Measurements from ENCODE around the gene TAOK1. TPM values are rescaled to one million over a fixed set of nuclear protein-coding genes. Genes with fewer than 3 reads are reported as not detected.

The TAOK1 gene
- polyA plus RNA-seq, 2 donors = 5.4 to 7.9 TPM

DNA sequence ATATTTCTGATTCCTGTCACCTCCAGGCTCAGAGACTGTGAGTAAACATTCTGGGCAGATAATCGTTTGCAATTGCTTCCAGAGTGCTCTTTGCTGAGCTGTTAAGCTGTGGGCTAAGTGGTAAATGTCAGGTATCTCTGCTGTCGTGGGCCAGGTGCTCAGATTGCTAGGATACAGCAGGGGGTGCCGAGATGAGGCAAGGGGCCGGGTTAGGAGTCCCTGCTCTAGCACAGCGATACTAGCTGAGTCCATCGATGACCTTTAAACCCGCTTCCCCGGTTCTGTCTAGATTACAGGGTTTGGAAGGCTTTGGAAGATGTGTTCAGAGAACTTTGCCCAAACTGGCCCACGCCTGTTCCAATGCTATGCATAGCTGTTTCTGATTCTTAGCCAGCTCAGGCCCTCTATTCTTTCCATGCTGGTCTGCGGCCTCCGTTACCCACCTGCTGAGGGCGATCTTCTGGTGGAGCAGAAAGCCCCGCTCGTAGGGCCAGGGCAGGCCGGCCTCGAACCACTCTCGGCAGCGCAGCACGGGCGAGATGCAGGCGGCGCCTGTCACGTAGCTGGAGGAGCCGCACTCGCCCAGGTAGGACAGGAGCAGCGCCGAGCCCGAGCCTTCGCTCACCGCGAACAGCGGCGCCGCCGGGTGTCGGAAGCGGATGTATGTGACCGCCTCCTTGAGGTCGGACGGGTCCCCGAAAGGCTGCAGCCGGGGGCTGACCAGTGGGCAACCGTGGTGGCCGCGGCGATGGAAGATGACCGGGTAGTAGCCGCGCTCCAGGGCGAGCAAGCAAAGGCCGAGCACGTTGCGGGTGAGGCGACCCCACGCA, 175.7 kb downstream of the TAOK1 start:
- WGBS, 2 donors = 20 to 24% methylated on average over 55 of the region's 55 CpGs
- H3K4me3 ChIP-seq (ENCODE audit: low read depth in 1 of 2, low read length in 2 of 2) = peak overlapping the region; percentile 71
- H3K27me3 ChIP-seq (ENCODE audit: control insufficient read depth in 1 of 2, insufficient read depth in 2 of 2, low read length in 2 of 2) = no peaks in the 10 kb centered on the region
- H3K36me3 ChIP-seq (ENCODE audit: control insufficient read depth in 2 of 2, insufficient read depth in 2 of 2, low read length in 1 of 2) = peaks cover 6 to 9% of the 10 kb centered on the region in 2 donors
- H3K27ac ChIP-seq (ENCODE audit: low read depth in 2 of 2, low read length in 1 of 2) = peak overlapping the region; percentile 36 to 90
- no peaks in the 10 kb centered on the region for H3K9me3 ChIP-seq (ENCODE audit: control insufficient read depth in 2 of 2, insufficient read depth in 1 of 2, low read depth in 1 of 2, low read length in 1 of 2)
- H3K4me1 ChIP-seq (ENCODE audit: control insufficient read depth in 2 of 2, insufficient read depth in 2 of 2, low read length in 1 of 2) = peaks cover 0 to 16% of the 10 kb centered on the region in 2 donors

DNA sequence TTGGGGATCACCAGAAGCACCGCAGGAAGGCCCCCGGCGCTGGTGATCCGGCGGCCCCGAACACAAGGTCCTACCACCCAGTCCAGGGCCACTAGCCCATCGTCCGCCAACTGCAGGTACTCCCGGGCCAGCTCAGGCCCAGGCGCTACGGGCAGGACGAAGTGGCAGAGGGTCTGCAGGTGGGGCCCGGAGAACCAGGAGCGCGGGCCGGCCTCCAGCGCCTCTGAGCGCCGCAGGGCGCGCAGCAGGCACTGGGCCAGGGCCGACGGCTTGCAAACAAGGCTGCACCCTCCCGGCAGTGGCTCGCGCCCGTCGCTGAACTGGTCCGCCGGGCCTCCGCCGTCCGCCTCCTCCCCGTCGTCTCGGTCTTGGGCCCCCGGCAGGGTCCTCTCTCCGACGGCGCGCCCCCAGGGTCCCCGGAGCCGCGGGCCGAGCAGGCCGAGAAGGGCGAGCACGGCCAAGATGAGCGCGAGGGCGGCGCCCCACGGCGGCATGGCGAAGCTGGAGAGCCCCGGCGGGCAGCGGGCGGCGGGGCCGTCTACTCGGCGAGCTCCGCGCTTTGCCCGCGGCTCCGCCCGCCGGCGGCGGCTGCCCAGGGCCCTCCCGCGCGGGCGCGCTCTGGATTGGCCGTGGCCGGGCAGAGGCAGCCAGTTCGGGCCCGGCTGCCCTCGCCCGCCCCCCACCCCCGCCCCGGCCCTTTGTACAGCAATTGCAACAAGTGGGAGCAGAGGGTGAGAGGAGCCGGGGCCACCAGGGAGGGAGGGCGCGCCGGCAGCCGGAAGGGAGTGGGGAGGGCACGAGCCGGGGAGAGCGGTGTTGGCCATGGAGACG, 176.5 kb downstream of the TAOK1 start, which contains the start of gene ABHD15:
Gene ABHD15, minus strand, starts transcription at position 565 of the 831 bp plus-strand sequence. Its CDS starts 71 bp downstream, at position 494.
- Histone ChIP-seq H3K9me3 (ENCODE audit: control insufficient read depth in 2 of 2, insufficient read depth in 1 of 2, low read depth in 1 of 2, low read length in 1 of 2) (no peaks in the 10 kb centered on the region), H3K4me1 (ENCODE audit: control insufficient read depth in 2 of 2, insufficient read depth in 2 of 2, low read length in 1 of 2) (peaks cover under 1 to 16% of the 10 kb centered on the region in 2 donors), H3K4me3 (ENCODE audit: low read depth in 1 of 2, low read length in 2 of 2) (peak within 1 kb of the TSS; percentile 71), H3K36me3 (ENCODE audit: control insufficient read depth in 2 of 2, insufficient read depth in 2 of 2, low read length in 1 of 2) (peaks cover 8 to 9% of the 10 kb centered on the region in 2 donors), H3K27me3 (ENCODE audit: control insufficient read depth in 1 of 2, insufficient read depth in 2 of 2, low read length in 2 of 2) (no peaks in the 10 kb centered on the region), H3K27ac (ENCODE audit: low read depth in 2 of 2, low read length in 1 of 2) (peak within 1 kb of the TSS; percentile 90)
- WGBS, 2 donors = 0 to 1% methylated on average over 70 to 94 of the region's 94 CpGs

DNA sequence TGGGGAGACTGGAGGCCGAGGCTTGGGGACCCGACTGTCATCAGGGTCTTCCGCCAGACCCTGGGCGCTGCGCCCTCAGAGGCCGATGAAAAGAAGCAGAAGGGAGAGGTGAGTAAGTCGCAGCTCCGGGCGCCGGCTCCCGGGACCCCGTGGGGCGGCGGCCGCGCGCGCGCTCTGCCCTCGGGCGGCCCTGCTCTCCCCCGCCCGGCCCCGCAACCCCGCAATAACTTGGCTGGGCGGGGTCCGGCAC, 177.1 kb downstream of the TAOK1 start:
- WGBS, 2 donors = 0% methylated on average over 7 to 27 of the region's 27 CpGs
- Histone ChIP-seq H3K27me3 (ENCODE audit: control insufficient read depth in 1 of 2, insufficient read depth in 2 of 2, low read length in 2 of 2) (no peaks in the 10 kb centered on the region), H3K36me3 (ENCODE audit: control insufficient read depth in 2 of 2, insufficient read depth in 2 of 2, low read length in 1 of 2) (peaks cover 3 to 8% of the 10 kb centered on the region in 2 donors), H3K27ac (ENCODE audit: low read depth in 2 of 2, low read length in 1 of 2) (peak overlapping the region; percentile 90), H3K4me3 (ENCODE audit: low read depth in 1 of 2, low read length in 2 of 2) (peak overlapping the region; percentile 71), H3K4me1 (ENCODE audit: control insufficient read depth in 2 of 2, insufficient read depth in 2 of 2, low read length in 1 of 2) (peaks cover 2 to 20% of the 10 kb centered on the region in 2 donors), H3K9me3 (ENCODE audit: control insufficient read depth in 2 of 2, insufficient read depth in 1 of 2, low read depth in 1 of 2, low read length in 1 of 2) (no peaks in the 10 kb centered on the region)

DNA sequence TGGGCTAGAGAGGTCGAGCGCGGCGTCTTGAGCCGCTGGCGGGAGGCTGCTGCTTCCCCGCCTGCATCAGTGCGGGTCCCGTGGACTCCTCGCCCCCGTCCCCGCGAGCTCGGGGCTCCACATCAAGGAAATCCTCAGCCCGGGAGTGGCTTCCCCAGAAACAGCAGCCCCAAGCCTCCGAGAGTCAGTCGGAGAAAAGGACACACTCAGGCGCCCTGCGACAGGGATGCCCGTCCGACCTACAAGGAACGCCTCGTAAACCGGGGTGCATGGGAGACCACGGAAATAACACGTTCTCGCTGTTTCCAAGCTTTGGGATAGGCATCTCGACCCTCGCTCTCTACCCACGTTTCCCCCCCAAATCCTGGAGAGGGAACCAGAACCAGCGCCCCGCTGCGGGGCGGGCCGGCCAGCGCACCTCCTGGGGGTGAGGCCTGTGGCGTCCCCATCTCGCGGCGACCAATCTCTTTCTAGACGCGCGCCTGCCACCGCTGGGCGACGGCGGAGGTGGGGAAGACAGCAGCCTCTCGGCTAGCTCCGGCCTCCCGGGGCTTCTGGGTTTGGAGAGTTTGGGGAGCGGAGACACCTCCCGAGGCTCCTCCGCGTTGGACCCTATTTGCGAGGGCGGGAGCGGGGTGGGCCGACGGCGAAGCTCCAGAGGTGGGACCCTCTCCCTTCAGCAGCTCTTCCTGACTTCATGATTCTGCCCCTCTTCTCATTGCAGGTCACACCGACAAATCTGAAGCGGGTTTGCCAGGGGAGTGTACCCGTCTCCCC, 177.6 kb downstream of the TAOK1 start:
- no peaks in the 10 kb centered on the region for H3K9me3 ChIP-seq (ENCODE audit: control insufficient read depth in 2 of 2, insufficient read depth in 1 of 2, low read depth in 1 of 2, low read length in 1 of 2)
- peak overlapping the region; percentile 90 for H3K27ac ChIP-seq (ENCODE audit: low read depth in 2 of 2, low read length in 1 of 2)
- WGBS, 2 donors = 1% methylated on average over 62 to 63 of the region's 63 CpGs
- H3K4me1 ChIP-seq (ENCODE audit: control insufficient read depth in 2 of 2, insufficient read depth in 2 of 2, low read length in 1 of 2) = peaks cover 3 to 23% of the 10 kb centered on the region in 2 donors
- H3K36me3 ChIP-seq (ENCODE audit: control insufficient read depth in 2 of 2, insufficient read depth in 2 of 2, low read length in 1 of 2) = peaks cover 0 to 4% of the 10 kb centered on the region in 2 donors
- no peaks in the 10 kb centered on the region for H3K27me3 ChIP-seq (ENCODE audit: control insufficient read depth in 1 of 2, insufficient read depth in 2 of 2, low read length in 2 of 2)
- peak overlapping the region; percentile 71 for H3K4me3 ChIP-seq (ENCODE audit: low read depth in 1 of 2, low read length in 2 of 2)

DNA sequence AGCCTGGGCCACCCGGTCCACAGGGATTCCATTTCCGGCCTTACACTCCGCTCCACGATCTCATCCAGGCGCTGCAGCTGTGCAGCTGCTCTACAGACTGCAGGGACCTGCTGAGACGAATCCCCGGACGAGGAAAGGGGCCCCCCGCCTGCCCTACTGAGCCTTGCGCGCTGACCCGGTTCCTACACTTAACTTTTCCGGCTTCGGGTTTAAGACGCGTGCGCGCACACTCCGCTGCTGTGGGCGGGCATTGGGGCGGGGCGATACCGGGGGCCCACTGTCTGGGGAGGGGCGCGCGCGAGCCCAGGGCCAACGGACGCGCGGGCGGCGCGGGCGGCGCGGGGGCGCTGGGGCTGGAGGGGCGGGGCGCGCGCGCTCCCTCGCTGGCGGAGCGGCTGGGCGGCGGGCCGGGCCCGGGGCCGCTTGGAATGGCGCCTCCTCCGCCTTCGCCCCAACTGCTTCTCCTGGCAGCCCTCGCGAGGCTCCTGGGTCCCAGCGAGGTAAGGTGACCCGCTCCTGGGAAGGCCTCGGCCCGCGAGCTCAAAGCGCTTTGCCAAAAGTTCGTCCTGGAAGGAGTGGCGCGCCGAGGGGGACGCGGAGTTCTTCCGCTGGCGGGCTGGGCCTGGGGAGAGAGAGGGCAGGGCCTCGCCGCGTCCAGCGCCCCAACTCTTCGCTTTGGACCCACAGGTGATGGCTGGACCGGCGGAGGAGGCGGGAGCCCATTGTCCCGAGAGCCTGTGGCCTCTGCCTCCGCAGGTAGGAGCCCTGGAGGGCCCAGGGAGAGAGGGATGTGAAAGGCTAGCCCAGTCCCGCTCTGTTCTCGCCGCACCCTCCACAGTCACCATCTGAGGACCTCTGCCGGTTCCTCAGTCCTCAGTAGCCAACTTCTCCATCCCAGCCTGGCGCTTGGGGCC, 178.4 kb downstream of the TAOK1 start, which contains the start of gene TP53I13:
Gene TP53I13, plus strand, starts transcription at position 371 of the 914 bp plus-strand sequence. Its CDS starts 58 bp downstream, at position 429.
- Histone ChIP-seq H3K4me3 (ENCODE audit: low read depth in 1 of 2, low read length in 2 of 2) (peak within 1 kb of the TSS; percentile 71), H3K27ac (ENCODE audit: low read depth in 2 of 2, low read length in 1 of 2) (peak within 1 kb of the TSS; percentile 90), H3K9me3 (ENCODE audit: control insufficient read depth in 2 of 2, insufficient read depth in 1 of 2, low read depth in 1 of 2, low read length in 1 of 2) (no peaks in the 10 kb centered on the region), H3K36me3 (ENCODE audit: control insufficient read depth in 2 of 2, insufficient read depth in 2 of 2, low read length in 1 of 2) (peaks cover 0 to 4% of the 10 kb centered on the region in 2 donors), H3K4me1 (ENCODE audit: control insufficient read depth in 2 of 2, insufficient read depth in 2 of 2, low read length in 1 of 2) (peaks cover 3 to 23% of the 10 kb centered on the region in 2 donors), H3K27me3 (ENCODE audit: control insufficient read depth in 1 of 2, insufficient read depth in 2 of 2, low read length in 2 of 2) (no peaks in the 10 kb centered on the region)
- WGBS, 2 donors = 1% methylated on average over 50 to 85 of the region's 85 CpGs

DNA sequence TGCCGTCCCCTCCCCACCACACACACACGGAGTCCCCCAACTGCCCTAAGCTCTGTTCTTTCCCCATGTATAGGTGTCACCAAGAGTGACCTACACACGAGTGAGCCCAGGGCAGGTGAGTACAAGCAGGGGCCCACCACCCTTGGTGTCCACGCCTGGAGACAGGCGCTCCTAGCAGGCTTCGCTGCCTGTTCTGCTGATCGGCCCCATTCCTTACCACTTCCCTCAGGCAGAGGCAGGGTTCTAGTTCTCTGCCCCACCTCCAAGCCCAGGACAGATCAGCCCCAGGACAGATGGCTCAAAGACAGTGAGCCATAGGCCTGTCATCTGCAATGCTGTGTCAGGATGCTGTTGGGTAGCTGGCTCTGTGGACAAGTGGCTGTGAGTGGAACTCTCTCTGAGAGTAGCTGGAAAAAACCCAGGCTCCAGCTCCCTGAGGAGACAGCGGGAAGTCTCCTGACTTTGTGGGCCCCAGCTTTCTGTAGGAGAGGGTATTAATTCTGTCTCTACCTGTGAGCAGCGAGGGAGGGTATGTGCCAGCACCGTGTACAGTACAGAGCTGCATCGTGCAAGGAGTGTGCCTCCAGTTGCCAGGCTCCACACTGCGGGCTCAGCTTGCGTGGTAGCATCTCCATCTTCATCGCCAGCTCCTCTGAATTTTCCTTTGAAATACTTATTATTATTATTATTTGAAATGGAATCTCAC, 179.2 kb downstream of the TAOK1 start:
- Histone ChIP-seq H3K27me3 (ENCODE audit: control insufficient read depth in 1 of 2, insufficient read depth in 2 of 2, low read length in 2 of 2) (no peaks in the 10 kb centered on the region), H3K27ac (ENCODE audit: low read depth in 2 of 2, low read length in 1 of 2) (peak overlapping the region; percentile 90), H3K9me3 (ENCODE audit: control insufficient read depth in 2 of 2, insufficient read depth in 1 of 2, low read depth in 1 of 2, low read length in 1 of 2) (no peaks in the 10 kb centered on the region), H3K4me3 (ENCODE audit: low read depth in 1 of 2, low read length in 2 of 2) (peak overlapping the region; percentile 71), H3K36me3 (ENCODE audit: control insufficient read depth in 2 of 2, insufficient read depth in 2 of 2, low read length in 1 of 2) (peaks cover 2 to 4% of the 10 kb centered on the region in 2 donors), H3K4me1 (ENCODE audit: control insufficient read depth in 2 of 2, insufficient read depth in 2 of 2, low read length in 1 of 2) (peaks cover 3 to 23% of the 10 kb centered on the region in 2 donors)
- WGBS, 2 donors = 53 to 54% methylated on average over 14 of the region's 14 CpGs

DNA sequence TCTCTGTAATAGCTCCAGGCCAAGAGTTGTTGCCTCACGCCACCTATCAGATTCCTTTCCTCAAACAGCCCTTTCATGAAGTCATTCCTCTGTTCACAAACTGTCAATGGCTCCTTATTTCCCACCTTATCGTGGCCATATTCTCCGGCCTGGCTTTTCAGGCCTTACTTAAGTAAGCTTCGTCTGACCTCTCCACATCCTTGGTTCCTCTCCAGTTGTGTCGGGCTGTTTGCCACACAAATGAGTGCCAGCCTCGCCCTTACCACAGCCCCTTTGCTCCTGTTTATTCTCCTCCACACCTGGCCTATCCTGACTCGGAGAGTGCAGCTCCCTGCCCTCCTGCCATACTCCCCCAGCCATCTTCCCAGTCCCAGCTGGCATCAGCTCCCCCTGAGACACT, 180.4 kb downstream of the TAOK1 start:
- 61 to 75% methylated on average over 7 of the region's 7 CpGs for WGBS, 2 donors
- H3K4me3 ChIP-seq (ENCODE audit: low read depth in 1 of 2, low read length in 2 of 2) = no peak overlapping the region
- H3K27ac ChIP-seq (ENCODE audit: low read depth in 2 of 2, low read length in 1 of 2) = no peak overlapping the region
- peaks cover 6 to 14% of the 10 kb centered on the region in 2 donors for H3K36me3 ChIP-seq (ENCODE audit: control insufficient read depth in 2 of 2, insufficient read depth in 2 of 2, low read length in 1 of 2)
- H3K4me1 ChIP-seq (ENCODE audit: control insufficient read depth in 2 of 2, insufficient read depth in 2 of 2, low read length in 1 of 2) = peaks cover 3 to 22% of the 10 kb centered on the region in 2 donors
- H3K9me3 ChIP-seq (ENCODE audit: control insufficient read depth in 2 of 2, insufficient read depth in 1 of 2, low read depth in 1 of 2, low read length in 1 of 2) = no peaks in the 10 kb centered on the region
- no peaks in the 10 kb centered on the region for H3K27me3 ChIP-seq (ENCODE audit: control insufficient read depth in 1 of 2, insufficient read depth in 2 of 2, low read length in 2 of 2)

DNA sequence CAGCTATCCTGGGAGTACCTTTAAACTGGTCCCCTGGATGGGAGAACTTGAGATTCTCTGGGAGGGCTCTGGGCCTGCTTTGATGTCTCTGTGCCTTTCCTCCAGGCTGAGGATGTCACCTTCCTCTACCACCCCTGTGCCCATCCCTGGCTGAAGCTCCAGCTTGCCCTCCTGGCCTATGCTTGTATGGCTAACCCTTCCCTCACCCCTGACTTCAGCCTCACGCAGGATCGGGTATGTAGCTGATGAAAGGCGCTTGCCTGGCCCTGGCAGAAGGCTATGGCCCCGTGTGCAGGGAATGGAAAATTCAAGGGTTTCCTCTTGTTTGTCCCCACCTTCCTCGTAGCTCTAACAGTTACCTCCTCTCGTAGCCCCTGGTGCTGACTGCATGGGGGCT, 181.3 kb downstream of the TAOK1 start:
- Histone ChIP-seq H3K27me3 (ENCODE audit: control insufficient read depth in 1 of 2, insufficient read depth in 2 of 2, low read length in 2 of 2) (no peaks in the 10 kb centered on the region), H3K27ac (ENCODE audit: low read depth in 2 of 2, low read length in 1 of 2) (no peak overlapping the region), H3K9me3 (ENCODE audit: control insufficient read depth in 2 of 2, insufficient read depth in 1 of 2, low read depth in 1 of 2, low read length in 1 of 2) (no peaks in the 10 kb centered on the region), H3K36me3 (ENCODE audit: control insufficient read depth in 2 of 2, insufficient read depth in 2 of 2, low read length in 1 of 2) (peaks cover 8 to 23% of the 10 kb centered on the region in 2 donors), H3K4me3 (ENCODE audit: low read depth in 1 of 2, low read length in 2 of 2) (no peak overlapping the region), H3K4me1 (ENCODE audit: control insufficient read depth in 2 of 2, insufficient read depth in 2 of 2, low read length in 1 of 2) (peaks cover 3 to 13% of the 10 kb centered on the region in 2 donors)
- 83 to 88% methylated on average over 6 of the region's 6 CpGs for WGBS, 2 donors
